HepG2 (cell line): ENCODE results near the gene OTUB2. TPM values are rescaled to one million over a fixed set of nuclear protein-coding genes. Genes with fewer than 3 reads are reported as not detected.

ENCODE experiments used
- AHR ChIP-seq: IDR thresholded peaks from 2 replicates; pipeline ENCODE4 v1.6.1; 2018; ENCODE audit warnings: missing genetic modification reagents, missing compliant biosample characterization
- ATF1 ChIP-seq: IDR thresholded peaks from 2 replicates; pipeline ENCODE4 v1.6.1; 2016; ENCODE audit warnings: mild to moderate bottlenecking, control low read depth
- CEBPB ChIP-seq: IDR thresholded peaks from 2 replicates; pipeline ENCODE4 v1.6.1; 2011; ENCODE audit warnings: low read depth, low read length, improper control_type of control experiment, borderline replicate concordance
- CREB1 ChIP-seq, 2 experiments: fragments of 450-650 bp in 1 of 2; IDR thresholded peaks; 2 replicates each; pipeline ENCODE4 v1.6.1; 2016 to 2017; ENCODE audit warnings: control low read depth in 1 of 2, mild to moderate bottlenecking in 1 of 2, missing compliant biosample characterization in 1 of 2, missing genetic modification characterization in 1 of 2
- DNMT3B ChIP-seq: conservative IDR thresholded peaks from 2 replicates; pipeline ENCODE4 v1.6.1; 2016; ENCODE audit warnings: missing biosample characterization, control low read depth
- E2F1 ChIP-seq: sonication (generic); formaldehyde crosslinking; IDR thresholded peaks from 2 replicates; pipeline ENCODE4 v1.5.0; 2020; ENCODE audit warnings: missing genetic modification reagents
- HNRNPL ChIP-seq: fragments of 200-400 bp; formaldehyde crosslinking; IDR thresholded peaks from 2 replicates; pipeline ENCODE4 v1.6.1; 2017; ENCODE audit warnings: mild to moderate bottlenecking, low read depth, low read length
- MED13 ChIP-seq: sonication (generic); formaldehyde crosslinking; IDR thresholded peaks from 2 replicates; pipeline ENCODE4 v1.5.0; 2020; ENCODE audit warnings: missing genetic modification reagents
- MEIS1 ChIP-seq: sonication (generic); formaldehyde crosslinking; IDR thresholded peaks from 2 replicates; pipeline ENCODE4 v1.9.0; 2021; ENCODE audit warnings: mild to moderate bottlenecking, missing genetic modification reagents, moderate library complexity, borderline replicate concordance
- NONO ChIP-seq, 2 experiments: fragments of 450-650 bp in 1 of 2; sonication (generic) in 1 of 2; formaldehyde crosslinking in 1 of 2; IDR thresholded peaks in 1 of 2; conservative IDR thresholded peaks in 1 of 2; 2 replicates each; pipeline versions ENCODE4 v1.6.1 to v1.8.0; 2017 to 2022; ENCODE audit warnings: mild to moderate bottlenecking in 1 of 2, missing genetic modification reagents in 1 of 2, moderate library complexity in 1 of 2
- PREB ChIP-seq: sonication (generic); formaldehyde crosslinking; IDR thresholded peaks from 2 replicates; pipeline ENCODE4 v1.4.0; 2020; ENCODE audit warnings: missing genetic modification reagents
- SMYD3 ChIP-seq: sonication (generic); formaldehyde crosslinking; IDR thresholded peaks from 2 replicates; pipeline ENCODE4 v1.8.1; 2023; ENCODE audit warnings: mild to moderate bottlenecking, missing genetic modification reagents
- SP1 ChIP-seq, 2 experiments: fragments of 450-650 bp in 1 of 2; sonication (generic) in 1 of 2; formaldehyde crosslinking in 1 of 2; IDR thresholded peaks; 2 replicates each; pipeline versions ENCODE4 v1.4.0 to v1.6.1; 2016 to 2020; ENCODE audit warnings: missing genetic modification reagents in 1 of 2
- SRSF9 ChIP-seq: fragments of 200-400 bp; formaldehyde crosslinking; IDR thresholded peaks from 2 replicates; pipeline ENCODE4 v1.6.1; 2018; ENCODE audit warnings: borderline replicate concordance, mild to moderate bottlenecking, low read depth, low read length; ENCODE audit not compliant: insufficient read depth, poor library complexity, severe bottlenecking
- ZBTB7B ChIP-seq: sonication (generic); formaldehyde crosslinking; IDR thresholded peaks from 2 replicates; pipeline ENCODE4 v1.4.0; 2020; ENCODE audit warnings: missing genetic modification reagents
- ZFP37 ChIP-seq: sonication (generic); formaldehyde crosslinking; IDR thresholded peaks from 2 replicates; pipeline ENCODE4 v1.4.0; 2020; ENCODE audit warnings: missing genetic modification reagents, borderline replicate concordance
- ZNF296 ChIP-seq: sonication (generic); formaldehyde crosslinking; conservative IDR thresholded peaks from 2 replicates; pipeline ENCODE4 v1.5.0; 2020; ENCODE audit warnings: mild to moderate bottlenecking, missing genetic modification reagents
- ZNF34 ChIP-seq: sonication (generic); formaldehyde crosslinking; IDR thresholded peaks from 2 replicates; pipeline ENCODE4 v1.4.0; 2020; ENCODE audit warnings: mild to moderate bottlenecking, missing genetic modification reagents, borderline replicate concordance
- ZNF562 ChIP-seq: sonication (generic); formaldehyde crosslinking; IDR thresholded peaks from 2 replicates; pipeline ENCODE4 v1.8.0; 2022; ENCODE audit warnings: missing genetic modification reagents, borderline replicate concordance
- ZNF589 ChIP-seq: sonication (generic); formaldehyde crosslinking; conservative IDR thresholded peaks from 2 replicates; pipeline ENCODE4 v1.8.0; 2022; ENCODE audit warnings: mild to moderate bottlenecking, moderate library complexity, missing genetic modification reagents
- ZNF788 ChIP-seq: sonication (generic); formaldehyde crosslinking; IDR thresholded peaks from 2 replicates; pipeline ENCODE4 v1.5.0; 2020; ENCODE audit warnings: mild to moderate bottlenecking, missing genetic modification reagents, borderline replicate concordance
- ZNF879 ChIP-seq: sonication (generic); formaldehyde crosslinking; IDR thresholded peaks from 2 replicates; pipeline ENCODE4 v1.8.1; 2023; ENCODE audit warnings: missing genetic modification reagents
- polyA plus RNA-seq, 8 experiments: library from polyadenylated mRNA; depleted of rRNA in 3 of 8; stranded (reverse) in 7 of 8; unstranded in 1 of 8; fragments of >200 nt; fragmentation: Illumina TruSeq in 4 of 8; extraction: Trizol in 4 of 8; gene quantifications; 2 replicates each; pipeline versions ENCODE4 v1.2.1 to v1.2.3, GENCODE V29; 2011 to 2016; ENCODE audit warnings: low read depth in 4 of 8, missing spikeins in 1 of 8, mixed read lengths in 1 of 8; ENCODE audit not compliant: insufficient read depth in 1 of 8
- total RNA-seq, 5 experiments: library from RNA; depleted of rRNA; stranded (reverse); fragments of >200 nt; fragmentation: Illumina TruSeq; extraction: Trizol; gene quantifications; 2 replicates each; pipeline ENCODE4 v1.2.3, GENCODE V29; 2016; ENCODE audit warnings: low read depth in 1 of 5
- TF ChIP-seq, protein P1 (sequence below): sonication (generic); formaldehyde crosslinking; IDR thresholded peaks from 2 replicates; pipeline ENCODE4 v1.5.1; 2020; ENCODE audit warnings: missing genetic modification reagents, mild to moderate bottlenecking, borderline replicate concordance

The OTUB2 gene
- total and polyA plus RNA-seq, 2 of the 13 experiments (the other 11 are each of a cell fraction or from before 2014, with no cell fraction given) = 2.2 to 2.4 TPM

DNA sequence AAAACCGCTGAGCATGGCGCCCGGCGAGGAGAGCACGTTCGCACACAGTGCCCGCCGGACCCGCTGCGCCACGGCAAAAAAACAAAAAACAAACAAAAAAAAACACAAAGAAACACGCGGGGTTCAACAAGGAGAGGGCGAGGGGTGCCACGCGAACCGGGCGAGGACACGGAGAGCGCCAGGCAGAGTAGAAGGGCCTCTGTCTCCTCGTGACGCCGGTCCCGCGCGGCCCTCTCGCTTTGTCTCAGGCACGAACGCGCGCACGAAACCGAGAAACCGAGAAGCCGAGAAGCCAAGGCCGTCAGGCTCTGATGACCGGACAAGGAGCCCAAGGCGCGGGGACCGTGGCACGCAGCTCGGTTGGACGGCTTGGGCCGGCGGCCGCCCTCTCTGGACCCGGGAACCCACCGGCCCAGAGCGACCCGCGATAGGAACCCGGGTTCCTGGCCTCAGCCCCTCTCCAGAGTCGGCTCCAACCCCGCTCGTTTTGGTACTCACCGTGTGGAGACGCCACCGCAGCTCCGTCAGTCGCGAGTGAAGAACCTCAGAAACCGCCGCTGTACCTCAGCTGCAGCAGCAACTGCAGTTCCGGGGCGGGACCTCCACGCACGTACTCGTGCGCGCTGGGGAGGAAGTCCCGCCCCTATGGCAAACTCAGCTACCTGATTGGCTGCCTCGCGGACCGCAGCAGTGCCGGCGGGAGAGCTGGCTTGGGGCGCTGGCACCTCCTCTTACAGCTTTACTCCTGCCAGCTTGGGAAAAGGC lies 54.7 kb downstream of the OTUB2 start, which contains the start of the genes DDX24 and IFI27L1 (continued):
- 0 out of 2 replicates have a peak, but pooled peaks have one; percentile 40 for TF ChIP-seq ZNF296 (CRISPR knock-in tag)
- TF ChIP-seq MED13 (CRISPR knock-in tag) = no peak
- no peak; the same call in 1 of the 2 replicates for TF ChIP-seq ZNF788 (CRISPR knock-in tag)
- no peak for TF ChIP-seq NONO (IDR thresholded peaks at IDR 0.05)
- TF ChIP-seq NONO (CRISPR knock-in tag; conservative IDR thresholded peaks at IDR 0.05) = peak; percentile 81
- TF ChIP-seq SMYD3 (CRISPR knock-in tag) = no peak
- no peak for TF ChIP-seq ZNF562 (CRISPR knock-in tag)
- TF ChIP-seq, protein P1, sequence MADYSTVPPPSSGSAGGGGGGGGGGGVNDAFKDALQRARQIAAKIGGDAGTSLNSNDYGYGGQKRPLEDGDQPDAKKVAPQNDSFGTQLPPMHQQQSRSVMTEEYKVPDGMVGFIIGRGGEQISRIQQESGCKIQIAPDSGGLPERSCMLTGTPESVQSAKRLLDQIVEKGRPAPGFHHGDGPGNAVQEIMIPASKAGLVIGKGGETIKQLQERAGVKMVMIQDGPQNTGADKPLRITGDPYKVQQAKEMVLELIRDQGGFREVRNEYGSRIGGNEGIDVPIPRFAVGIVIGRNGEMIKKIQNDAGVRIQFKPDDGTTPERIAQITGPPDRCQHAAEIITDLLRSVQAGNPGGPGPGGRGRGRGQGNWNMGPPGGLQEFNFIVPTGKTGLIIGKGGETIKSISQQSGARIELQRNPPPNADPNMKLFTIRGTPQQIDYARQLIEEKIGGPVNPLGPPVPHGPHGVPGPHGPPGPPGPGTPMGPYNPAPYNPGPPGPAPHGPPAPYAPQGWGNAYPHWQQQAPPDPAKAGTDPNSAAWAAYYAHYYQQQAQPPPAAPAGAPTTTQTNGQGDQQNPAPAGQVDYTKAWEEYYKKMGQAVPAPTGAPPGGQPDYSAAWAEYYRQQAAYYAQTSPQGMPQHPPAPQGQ (CRISPR knock-in tag) = no peak
- TF ChIP-seq CEBPB = no peak
- no peak; the same call in 1 of the 2 replicates for TF ChIP-seq AHR (CRISPR knock-in tag)
- peak; percentile 39; the same call in 1 of the 2 replicates for TF ChIP-seq ZNF879 (CRISPR knock-in tag)
- TF ChIP-seq ATF1 (CRISPR knock-in tag) = no peak; the same call in 1 of the 2 replicates
- 0 out of 2 replicates have a peak, but pooled peaks have one; percentile 48 for TF ChIP-seq ZNF589 (CRISPR knock-in tag)
- no peak for TF ChIP-seq DNMT3B (CRISPR knock-in tag)
- no peak for TF ChIP-seq SRSF9
- TF ChIP-seq HNRNPL = 0 out of 2 replicates have a peak, but pooled peaks have one; percentile 3
- peak; percentile 26; the same call in 1 of the 2 replicates for TF ChIP-seq CREB1 (IDR thresholded peaks at IDR 0.05)
- peak; percentile 39 for TF ChIP-seq CREB1 (CRISPR knock-in tag; IDR thresholded peaks at IDR 0.05)
- TF ChIP-seq ZFP37 (CRISPR knock-in tag) = no peak
- TF ChIP-seq PREB (CRISPR knock-in tag) = no peak
- no peak for TF ChIP-seq ZNF34 (CRISPR knock-in tag)
- TF ChIP-seq ZBTB7B (CRISPR knock-in tag) = 0 out of 2 replicates have a peak, but pooled peaks have one; percentile 8
- TF ChIP-seq MEIS1 (CRISPR knock-in tag) = peak; percentile 71; the same call in 1 of the 2 replicates
- peak; percentile 67 for TF ChIP-seq E2F1 (CRISPR knock-in tag)
- no peak for TF ChIP-seq SP1 (IDR thresholded peaks at IDR 0.05)
- TF ChIP-seq SP1 (CRISPR knock-in tag; IDR thresholded peaks at IDR 0.05) = peak; percentile 46; the same call in 1 of the 2 replicates
